Adrenal gland (tissue), 5 donors: ENCODE measurements around the gene KIF11.
"Not testable (repeated sequence)": the region's sequence is repeated elsewhere in the genome, so short reads cannot be mapped to it uniquely, and the experiment has no call there.

ENCODE experiments used
- POLR2A ChIP-seq, 2 donors: fragments of 450-650 bp; IDR thresholded peaks; one replicate each; pipeline ENCODE4 v1.6.1; 2017; ENCODE audit warnings: antibody characterized with exemption in 2 of 2, mild to moderate bottlenecking in 2 of 2, moderate library complexity in 1 of 2
- TF ChIP-seq, protein P1 (sequence below), 6 experiments: fragments of 450-650 bp in 4 of 6; fragments of 200-600 bp in 2 of 6; sonication (generic) in 1 of 6; IDR thresholded peaks; 1 replicate in 5 of 6; 2 replicates in 1 of 6; pipeline versions ENCODE4 v1.5.1 to v1.8.0; 2016 to 2021; ENCODE audit warnings: antibody characterized with exemption in 6 of 6, mild to moderate bottlenecking in 2 of 6, moderate library complexity in 1 of 6
- donor health status: DM: no; HTN: no; CAD: no.

DNA sequence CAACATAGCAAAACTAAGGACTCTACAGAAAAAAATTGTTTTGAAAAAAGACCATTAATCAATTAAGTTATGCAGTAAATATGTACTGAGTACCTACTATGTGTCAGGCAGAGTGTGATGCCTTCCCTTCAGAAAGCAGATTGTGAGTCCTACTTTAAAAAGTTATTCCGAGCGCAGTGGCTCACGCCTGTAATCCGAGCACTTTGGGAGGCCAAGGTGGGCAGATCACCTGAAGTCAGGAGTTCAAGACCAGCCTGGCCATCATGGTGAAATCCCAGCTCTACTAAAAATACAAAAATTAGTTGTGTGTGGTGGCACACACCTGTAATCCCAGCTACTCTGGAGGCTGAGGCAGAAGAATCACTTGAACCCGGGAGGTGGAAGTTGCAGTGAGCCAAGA, 23.3 kb upstream of the KIF11 start:
- TF ChIP-seq, protein P1, sequence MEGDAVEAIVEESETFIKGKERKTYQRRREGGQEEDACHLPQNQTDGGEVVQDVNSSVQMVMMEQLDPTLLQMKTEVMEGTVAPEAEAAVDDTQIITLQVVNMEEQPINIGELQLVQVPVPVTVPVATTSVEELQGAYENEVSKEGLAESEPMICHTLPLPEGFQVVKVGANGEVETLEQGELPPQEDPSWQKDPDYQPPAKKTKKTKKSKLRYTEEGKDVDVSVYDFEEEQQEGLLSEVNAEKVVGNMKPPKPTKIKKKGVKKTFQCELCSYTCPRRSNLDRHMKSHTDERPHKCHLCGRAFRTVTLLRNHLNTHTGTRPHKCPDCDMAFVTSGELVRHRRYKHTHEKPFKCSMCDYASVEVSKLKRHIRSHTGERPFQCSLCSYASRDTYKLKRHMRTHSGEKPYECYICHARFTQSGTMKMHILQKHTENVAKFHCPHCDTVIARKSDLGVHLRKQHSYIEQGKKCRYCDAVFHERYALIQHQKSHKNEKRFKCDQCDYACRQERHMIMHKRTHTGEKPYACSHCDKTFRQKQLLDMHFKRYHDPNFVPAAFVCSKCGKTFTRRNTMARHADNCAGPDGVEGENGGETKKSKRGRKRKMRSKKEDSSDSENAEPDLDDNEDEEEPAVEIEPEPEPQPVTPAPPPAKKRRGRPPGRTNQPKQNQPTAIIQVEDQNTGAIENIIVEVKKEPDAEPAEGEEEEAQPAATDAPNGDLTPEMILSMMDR (IDR thresholded peaks at IDR 0.05) = not testable (repeated sequence)
- not testable (repeated sequence) for TF ChIP-seq POLR2A (IDR thresholded peaks at IDR 0.05)
